Activated CD4-positive, alpha-beta T cell treated with anti-CD3 and anti-CD28 coated beads, Interleukin-2, amount 50 U/mL, for 4 hours (primary cell): Measurements from ENCODE around the gene SRXN1.
A peak's percentile ranks its signal among the peaks of the same experiment; 100 is the strongest.

Experiments used
- DNase-seq, 2 experiments: peaks; one replicate each; pipeline ENCODE4 v3.0.0-alpha.2; 2020

SRXN1 gene

GRCh38 chr20:675033-675452 lies 22.0 kb upstream of the SRXN1 start:
- DNase-seq, result no peak

DNA sequence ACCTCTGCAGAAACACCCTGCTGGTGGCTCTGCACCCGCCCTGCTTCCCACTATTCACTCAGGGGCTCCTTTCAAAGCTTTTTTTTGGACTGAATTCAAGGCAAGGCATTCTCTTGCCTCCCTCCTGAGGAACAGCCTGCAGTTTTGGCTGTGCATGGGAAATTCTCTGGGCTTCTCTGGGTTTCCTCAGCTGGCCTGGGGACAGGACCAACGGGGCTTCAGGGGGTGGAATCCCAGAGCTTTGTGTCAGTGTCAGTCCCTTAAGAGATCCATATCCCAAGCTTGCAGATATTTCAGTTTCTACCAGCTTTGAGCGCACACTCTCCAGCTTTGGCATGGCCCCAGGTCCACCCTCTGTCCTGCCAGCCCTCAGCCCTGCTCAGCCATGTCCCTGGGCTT lies 20.6 kb upstream of the SRXN1 start:
- DNase-seq, result no peak

DNA sequence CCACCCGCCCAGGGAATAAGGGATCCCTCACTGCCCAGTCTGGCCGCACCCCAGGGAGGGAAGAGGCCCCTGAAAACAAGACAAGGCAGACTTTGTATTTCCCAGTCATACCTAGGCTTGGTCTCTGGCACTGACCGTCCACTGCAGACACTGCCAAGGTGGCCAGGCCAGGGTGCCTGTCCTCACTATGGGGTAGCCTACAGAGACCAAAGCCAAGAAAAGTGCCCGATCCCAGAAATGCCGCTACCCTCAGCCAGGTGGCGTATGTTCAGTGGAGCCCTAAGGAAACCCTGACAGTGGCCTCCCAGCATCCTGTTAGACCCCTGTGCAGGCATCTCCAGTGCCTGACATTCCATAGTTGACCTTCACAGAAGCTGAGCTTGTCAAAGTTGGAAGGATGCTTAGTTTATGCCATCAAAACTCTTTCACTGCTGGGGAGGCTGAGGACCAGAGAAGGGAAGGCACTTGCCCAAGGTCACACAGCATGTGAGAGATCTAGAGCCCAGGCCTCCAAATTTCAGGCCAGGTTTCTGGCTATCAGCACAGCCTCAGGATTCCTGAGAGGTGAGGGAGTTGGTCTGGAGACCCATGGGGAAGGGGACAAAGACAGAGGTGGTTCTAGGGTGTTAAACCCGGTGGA lies 20.1 kb upstream of the SRXN1 start:
- DNase-seq, result no peak

DNA sequence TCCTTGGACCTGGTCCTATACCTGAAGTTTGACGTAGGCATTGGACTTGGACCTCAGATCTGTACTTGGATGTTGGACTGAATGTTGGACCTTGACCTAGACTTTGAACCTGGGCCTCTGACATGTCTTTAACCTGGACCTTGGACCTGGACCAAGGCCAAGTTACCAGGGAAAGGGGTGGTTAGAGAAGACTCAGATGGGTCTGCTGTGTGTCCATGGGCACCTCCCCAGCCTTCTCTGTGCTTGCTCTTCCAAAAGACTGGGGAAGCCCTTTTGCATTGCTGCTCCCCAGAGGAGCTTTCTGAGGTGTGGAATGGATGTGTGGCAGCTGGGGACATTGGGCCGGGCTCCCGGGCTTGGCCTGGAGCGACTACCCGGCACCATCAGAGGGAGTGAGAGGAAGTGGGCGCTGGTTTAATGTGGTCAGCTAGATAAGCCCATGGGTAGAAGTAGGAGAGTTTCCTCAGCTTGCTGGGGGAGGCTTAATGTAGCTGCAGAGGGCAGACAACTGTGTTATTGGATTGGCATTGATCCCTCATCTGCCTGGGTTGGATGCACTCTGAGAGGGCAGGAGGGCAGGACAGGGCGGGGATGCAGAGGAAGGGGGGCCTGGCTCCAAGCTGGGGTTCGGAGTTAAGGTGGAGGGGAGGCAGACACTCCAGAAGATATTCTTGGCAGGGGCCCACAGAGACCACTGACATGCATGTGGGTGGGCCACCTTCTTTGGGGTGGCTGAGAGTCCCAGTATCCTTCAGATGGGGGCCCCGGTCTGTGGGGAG lies 18.4 kb upstream of the SRXN1 start:
- no peak for DNase-seq

DNA sequence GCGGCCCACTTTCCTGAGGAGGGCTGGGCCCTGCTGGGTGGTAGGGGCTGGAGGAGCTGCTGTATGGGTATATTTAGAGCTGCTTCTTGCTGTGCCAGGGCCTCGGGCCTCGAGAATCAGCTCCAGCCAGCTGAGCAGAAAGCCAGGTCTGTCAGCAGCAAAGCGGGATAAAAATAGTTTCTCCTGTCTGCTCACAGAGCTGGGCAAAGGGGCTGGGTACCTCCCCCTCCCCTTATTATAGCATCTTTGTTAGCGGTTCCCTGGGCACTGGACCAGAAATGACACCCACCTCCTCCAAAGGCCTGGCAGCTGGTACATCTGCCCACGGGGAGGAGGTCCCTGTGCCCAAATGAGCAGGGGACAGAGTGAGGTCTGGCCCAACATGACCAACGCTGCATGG lies 16.6 kb upstream of the SRXN1 start:
- DNase-seq, result no peak

DNA sequence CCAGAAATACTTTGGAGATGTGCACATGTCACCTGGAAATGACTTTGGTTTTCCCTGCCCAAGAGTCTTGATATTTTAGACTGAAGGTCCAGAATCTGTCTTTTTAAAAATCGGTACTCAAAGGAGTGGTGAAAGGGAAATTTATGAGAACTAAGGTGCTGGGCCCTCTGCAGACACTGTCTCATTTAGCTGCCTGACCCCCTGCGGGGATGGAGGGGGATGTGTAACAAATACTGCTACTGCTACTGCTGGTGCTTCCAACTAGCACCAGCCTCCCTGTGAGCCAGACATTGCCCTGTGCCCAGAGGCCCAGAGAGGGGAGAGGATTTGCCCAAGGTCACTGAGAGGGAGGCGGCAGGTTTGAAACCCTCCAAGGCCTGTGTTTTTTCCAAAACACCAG lies 15.6 kb upstream of the SRXN1 start:
- DNase-seq, result no peak

DNA sequence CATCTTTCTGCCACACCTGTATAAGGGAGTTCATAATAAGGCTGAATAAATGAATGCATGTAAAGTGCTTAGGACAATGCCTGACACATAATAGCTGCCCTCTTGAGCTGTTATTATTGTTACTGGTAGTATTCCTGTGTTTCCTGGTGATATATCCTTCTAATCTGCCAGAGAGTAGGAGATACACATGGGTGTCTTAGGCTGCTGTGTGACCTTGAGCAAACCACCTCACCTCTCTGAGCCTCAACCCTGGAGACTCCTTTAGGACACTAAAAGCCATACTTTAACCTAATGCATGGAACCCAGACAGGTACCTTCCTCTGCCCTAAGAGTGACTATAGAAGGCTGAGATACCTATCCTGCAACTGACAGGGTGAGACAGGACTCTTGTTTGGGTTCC lies 15.1 kb upstream of the SRXN1 start:
- no peak for DNase-seq

DNA sequence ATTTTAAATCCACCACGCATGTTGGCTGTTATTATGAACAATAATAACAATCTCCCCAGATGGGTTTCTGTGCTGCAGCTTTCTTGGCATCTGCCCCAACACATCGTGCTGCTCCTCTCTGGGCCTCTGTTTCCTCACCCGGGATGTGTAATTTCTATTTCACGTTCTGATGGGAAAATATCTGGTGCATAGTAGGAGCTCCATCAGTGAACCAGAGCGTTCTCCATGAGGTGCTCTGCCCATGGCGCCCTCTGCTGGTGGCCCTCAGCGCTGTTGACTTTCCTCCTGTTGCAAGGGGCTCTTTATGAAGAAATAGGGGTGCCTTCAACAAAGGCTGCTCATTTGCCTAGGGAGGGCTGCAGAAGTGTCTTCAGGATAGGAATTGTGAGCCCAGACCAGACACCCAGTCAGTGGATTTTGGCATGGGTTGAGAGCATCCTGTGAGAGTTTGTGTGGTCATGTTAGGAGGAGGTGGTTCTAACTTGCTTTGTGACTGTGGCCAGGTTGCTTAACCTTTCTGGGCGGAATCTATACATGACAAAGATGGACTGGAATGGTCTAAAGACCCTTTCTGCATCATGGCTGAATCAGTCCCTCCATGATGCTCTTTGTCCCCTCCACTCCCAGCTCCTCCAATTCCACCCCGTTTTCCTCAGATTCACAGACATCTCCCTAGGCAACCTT lies 14.5 kb upstream of the SRXN1 start:
- peak; percentile 53 to 58 for DNase-seq

DNA sequence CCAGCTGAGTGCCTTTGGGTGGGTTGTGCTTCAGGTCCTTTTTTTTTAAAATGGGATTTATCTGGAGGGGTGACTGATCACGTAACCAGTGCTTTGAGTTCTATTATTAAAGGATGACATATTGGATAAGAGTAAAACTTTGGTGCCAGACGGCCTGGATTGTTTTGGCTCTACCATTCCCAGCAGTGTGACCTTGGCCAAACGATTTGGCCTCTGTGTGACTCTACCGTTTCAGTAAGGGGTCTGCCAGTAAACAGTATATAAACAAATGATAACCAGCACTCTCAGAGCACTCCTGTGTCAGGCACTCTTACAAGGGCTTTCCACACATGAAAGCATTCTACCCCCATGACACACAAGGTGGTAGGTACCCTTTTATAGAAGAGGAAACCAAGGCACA lies 13.9 kb upstream of the SRXN1 start:
- DNase-seq, result no peak

DNA sequence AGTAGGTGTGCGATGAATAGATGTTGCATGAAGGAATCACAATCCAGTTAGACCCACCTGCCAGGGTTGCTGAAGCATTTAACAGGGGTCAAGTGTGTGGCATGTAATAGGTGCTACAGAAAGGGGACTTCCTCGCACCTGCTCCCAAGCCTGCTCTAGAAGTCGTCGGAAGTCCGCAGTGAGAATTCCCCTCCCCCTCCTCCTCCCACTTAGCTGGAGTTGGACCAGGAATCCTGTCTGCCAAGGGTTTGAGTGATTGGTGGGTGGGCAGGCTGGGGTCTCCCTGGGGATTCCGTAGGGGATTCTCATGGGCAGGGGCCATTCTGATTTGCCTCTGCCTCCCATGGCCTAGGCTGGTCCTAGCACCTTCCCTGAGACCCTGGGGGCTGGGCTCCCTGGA lies 12.3 kb upstream of the SRXN1 start:
- no peak for DNase-seq

GRCh38 chr20:664576-664975 lies 11.6 kb upstream of the SRXN1 start:
- no peak for DNase-seq

DNA sequence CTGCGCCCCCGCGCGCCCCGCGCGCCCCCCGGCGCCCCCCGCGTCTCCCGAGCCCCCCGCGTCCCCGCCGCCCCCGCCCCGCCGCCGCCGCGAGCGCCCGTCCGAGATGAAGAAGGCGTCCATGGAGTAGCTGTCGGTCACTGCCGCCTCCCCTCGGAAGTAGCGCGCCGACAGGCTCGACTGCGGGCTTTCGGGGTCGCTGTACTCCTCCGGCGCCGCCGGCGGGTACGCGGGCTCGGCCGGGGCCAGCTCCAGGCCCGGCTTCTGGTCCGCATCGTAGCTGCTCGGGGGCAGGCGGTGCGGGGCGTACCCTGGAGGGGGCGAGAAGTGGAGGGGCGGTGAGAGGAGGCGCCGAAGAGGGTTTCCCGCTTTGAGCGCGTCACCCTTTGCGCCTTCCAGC lies 11.2 kb upstream of the SRXN1 start:
- DNase-seq, result no peak

- DNase-seq, result no peak
These were observed 10.5 kb upstream of the SRXN1 start for GRCh38 chr20:663315-664090.

DNA sequence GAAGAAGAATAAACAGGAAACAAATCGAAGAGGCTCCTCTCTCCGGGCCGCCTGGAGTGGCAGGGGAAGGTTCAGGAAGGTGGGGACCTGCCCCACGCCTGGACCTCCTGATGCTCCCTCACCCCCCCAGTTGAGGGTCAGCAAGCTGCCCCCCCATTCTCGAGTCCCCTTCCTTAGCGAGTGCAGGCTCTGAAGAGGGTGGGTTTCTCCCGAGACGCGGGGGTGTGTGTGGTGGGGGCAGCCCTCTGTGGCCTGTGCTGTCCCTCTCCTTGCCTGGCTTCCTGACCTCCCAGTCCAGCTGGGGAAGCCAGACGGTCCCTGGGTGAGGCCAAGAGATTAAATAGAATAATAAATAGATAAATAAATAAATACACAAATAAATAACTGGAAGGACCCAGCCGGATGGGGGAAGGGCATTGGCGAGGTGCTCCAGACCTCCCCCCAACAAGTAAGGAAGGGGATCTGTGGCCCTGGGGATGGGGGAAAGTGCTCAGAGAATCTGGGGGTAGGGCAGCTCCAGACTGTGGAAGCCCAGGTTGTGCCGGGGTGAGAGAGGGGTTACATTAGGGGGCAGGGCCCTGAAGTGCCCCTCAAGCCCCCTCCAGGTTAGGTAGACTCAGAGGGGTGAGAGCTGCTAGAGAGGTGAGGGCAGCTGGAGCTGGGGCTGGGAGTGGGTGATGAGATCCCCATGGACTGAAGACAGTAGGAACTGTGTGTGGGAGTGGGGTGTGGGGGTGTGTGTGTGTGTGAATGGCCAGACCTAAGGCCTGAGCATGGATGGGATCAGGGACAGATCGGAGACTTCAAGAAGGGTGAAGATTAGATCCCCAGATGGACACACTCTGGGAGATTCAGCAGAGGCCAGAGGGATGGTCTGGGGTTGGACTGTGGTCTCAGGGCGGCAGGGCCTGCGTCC lies 9.5 kb upstream of the SRXN1 start:
- DNase-seq, result no peak

DNA sequence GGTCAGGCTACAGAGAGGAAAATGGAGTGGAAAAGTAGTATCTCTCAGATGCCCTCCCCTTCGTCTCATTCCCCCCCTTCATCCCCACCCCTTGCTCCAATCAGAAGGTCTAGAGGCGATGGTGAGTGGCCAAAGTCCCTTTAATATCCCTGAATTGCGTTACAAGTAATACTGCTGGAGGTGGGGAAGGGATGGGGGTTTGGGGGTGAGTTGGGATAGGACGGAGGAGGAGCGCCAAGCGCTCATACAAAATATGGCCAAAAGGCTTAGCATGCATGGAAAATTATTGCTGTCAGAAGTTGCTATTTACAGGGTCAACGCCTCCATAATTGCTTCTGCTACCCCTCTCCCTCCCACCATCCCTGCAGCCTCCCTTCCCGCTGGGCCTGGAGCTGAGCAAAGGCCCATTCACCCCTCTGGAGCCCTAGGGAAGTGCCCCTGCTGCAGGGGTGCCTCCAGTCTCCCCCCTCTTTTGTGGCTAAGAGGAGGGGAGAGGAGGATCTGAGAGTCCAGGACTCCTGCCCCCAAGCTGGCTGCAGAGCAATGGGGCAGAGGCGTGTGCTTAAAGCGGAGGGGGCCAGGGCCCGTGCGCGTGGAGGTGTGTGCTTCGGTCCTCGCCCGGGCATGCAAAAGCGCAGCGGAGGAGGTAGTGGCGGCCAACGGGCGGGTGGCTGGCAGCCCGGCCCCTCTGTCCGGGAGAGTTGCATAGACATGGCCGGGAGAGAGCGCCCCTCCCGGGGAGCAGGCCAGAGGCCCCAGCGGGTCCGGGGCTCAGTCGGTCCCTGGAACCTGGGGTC lies 8.7 kb upstream of the SRXN1 start:
- no peak for DNase-seq

DNA sequence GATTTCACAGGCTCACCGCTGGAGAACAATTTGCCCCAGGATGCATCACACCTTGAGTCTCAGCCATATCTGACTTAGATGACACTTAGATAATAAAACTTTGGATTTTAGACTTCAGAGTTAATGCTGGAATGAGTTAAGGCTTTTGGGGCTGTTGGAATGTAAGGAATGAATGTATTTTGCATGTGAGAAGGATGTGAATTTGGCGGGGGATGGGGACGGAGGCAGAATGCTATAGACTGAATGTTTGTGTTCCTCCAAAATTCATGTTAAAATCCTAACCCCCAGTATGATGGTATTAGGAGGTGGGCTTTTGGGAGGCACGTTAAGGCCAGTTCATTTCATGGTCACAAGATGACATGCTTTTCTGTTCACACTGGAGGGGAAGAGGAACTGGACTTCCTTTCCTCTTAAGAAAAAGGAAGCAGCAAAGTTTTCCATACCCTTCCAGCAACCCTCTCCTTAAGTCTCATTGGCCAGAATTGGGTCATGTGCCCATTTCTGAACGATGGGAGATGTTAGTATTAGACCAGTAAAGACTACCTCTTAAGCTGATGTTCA lies 5.8 kb upstream of the SRXN1 start:
- DNase-seq, result no peak

GRCh38 chr20:658202-658601 lies 5.2 kb upstream of the SRXN1 start:
- DNase-seq, result no peak

- DNase-seq, result no peak
These were observed 3.0 kb upstream of the SRXN1 start for GRCh38 chr20:655726-656624.

DNA sequence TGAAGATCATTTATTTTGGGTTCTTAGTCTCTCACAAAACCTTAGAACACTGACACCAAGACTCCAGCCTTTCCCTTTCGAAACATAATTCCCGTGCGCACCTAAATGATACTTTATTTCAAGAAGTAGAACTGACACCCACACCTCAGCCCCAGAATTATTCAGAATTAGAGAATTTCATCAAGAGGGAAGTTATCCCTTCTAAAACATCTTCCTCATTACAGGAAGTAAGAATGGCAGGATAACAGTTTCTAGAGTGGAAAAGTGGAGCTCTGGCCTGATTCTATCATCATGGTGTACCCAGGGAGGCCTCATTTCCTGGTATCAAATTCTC lies 1.4 kb upstream of the SRXN1 start:
- DNase-seq, result no peak
